ENCODE data around the gene DDB1. TPM values are rescaled to one million over a fixed set of nuclear protein-coding genes. Genes with fewer than 3 reads are reported as not detected.
"Not testable (repeated sequence)": the region's sequence is repeated elsewhere in the genome, so short reads cannot be mapped to it uniquely, and the experiment has no call there.

DDB1 gene
- total RNA-seq, 1 donor: 335 TPM

- TF ChIP-seq CTCF (IDR thresholded peaks at IDR 0.05; ENCODE audit: insufficient read depth, low read depth, low read length): no peak
- H3K4me3 ChIP-seq (ENCODE audit: low read depth, low read length): no peak overlapping the region
- no peak for DNase-seq (ENCODE audit: low read depth)
Observed at GRCh38 chr11:61264371-61264770, 68.5 kb downstream of the DDB1 start.

- no peak for TF ChIP-seq CTCF (IDR thresholded peaks at IDR 0.05; ENCODE audit: insufficient read depth, low read depth, low read length)
- DNase-seq (ENCODE audit: low read depth): no peak
- no peak overlapping the region for H3K4me3 ChIP-seq (ENCODE audit: low read depth, low read length)
Observed at GRCh38 chr11:61259363-61259762, 73.5 kb downstream of the DDB1 start.

- no peak overlapping the region for H3K4me3 ChIP-seq (ENCODE audit: low read depth, low read length)
- no peak for TF ChIP-seq CTCF (IDR thresholded peaks at IDR 0.05; ENCODE audit: insufficient read depth, low read depth, low read length)
- no peak for DNase-seq (ENCODE audit: low read depth)
Observed at GRCh38 chr11:61258546-61258945, 74.4 kb downstream of the DDB1 start.

GRCh38 chr11:61256710-61257482 lies 76.0 kb downstream of the DDB1 start:
- H3K4me3 ChIP-seq (ENCODE audit: low read depth, low read length): no peak overlapping the region
- TF ChIP-seq CTCF (IDR thresholded peaks at IDR 0.05; ENCODE audit: insufficient read depth, low read depth, low read length): no peak
- DNase-seq (ENCODE audit: low read depth): no peak

GRCh38 chr11:61254403-61255025 lies 78.4 kb downstream of the DDB1 start:
- TF ChIP-seq CTCF (IDR thresholded peaks at IDR 0.05; ENCODE audit: insufficient read depth, low read depth, low read length): peak; percentile 89
- DNase-seq (ENCODE audit: low read depth): peak; percentile 56
- H3K4me3 ChIP-seq (ENCODE audit: low read depth, low read length): no peak overlapping the region

GRCh38 chr11:61252332-61252731 lies 80.6 kb downstream of the DDB1 start:
- not testable (repeated sequence) for H3K4me3 ChIP-seq (ENCODE audit: low read depth, low read length); DNase-seq (ENCODE audit: low read depth)

- not testable (repeated sequence) for H3K4me3 ChIP-seq (ENCODE audit: low read depth, low read length)
- peak; percentile 26 for DNase-seq (ENCODE audit: low read depth)
Observed at GRCh38 chr11:61250796-61251765, 81.8 kb downstream of the DDB1 start.

Other genes with a start within 250 kb of the DDB1 start
- not detected in 2 replicates for gene CD5, start 230.6 kb downstream of the DDB1 start, total RNA-seq
- gene VPS37C, start 171.7 kb downstream of the DDB1 start, total RNA-seq: 15.1 and 15.5 TPM in 2 replicates
- 0.64 TPM in 1 of 2 replicates, not detected in the other for gene PGA3, start 129.6 kb downstream of the DDB1 start, total RNA-seq
- gene PGA4, start 110.8 kb downstream of the DDB1 start, total RNA-seq: not detected in 2 replicates
- gene PGA5, start 91.9 kb downstream of the DDB1 start, total RNA-seq: not detected in 2 replicates
- gene VWCE, start 37.8 kb downstream of the DDB1 start, total RNA-seq: 1.3 and 2.2 TPM in 2 replicates
- gene TKFC, start 123 bp upstream of the DDB1 start, total RNA-seq: 22.9 and 23.7 TPM in 2 replicates
- gene CYB561A3, start 28.8 kb upstream of the DDB1 start, total RNA-seq: 124 and 144 TPM in 2 replicates
- 45.7 and 59.2 TPM in 2 replicates for gene TMEM138, start 29.3 kb upstream of the DDB1 start, total RNA-seq
- 10.6 and 14.2 TPM in 2 replicates for gene TMEM216, start 59.5 kb upstream of the DDB1 start, total RNA-seq
- 28.3 and 33.2 TPM in 2 replicates for gene CPSF7, start 96.9 kb upstream of the DDB1 start, total RNA-seq
- gene SDHAF2, start 97.0 kb upstream of the DDB1 start, total RNA-seq: 36.4 and 37.6 TPM in 2 replicates
- gene LRRC10B, start 175.6 kb upstream of the DDB1 start, total RNA-seq: not detected in 2 replicates
- 0.43 and 2.6 TPM in 2 replicates for gene SYT7, start 248.0 kb upstream of the DDB1 start, total RNA-seq

All from fibroblast of villous mesenchyme (primary cell).